ENCODE results near the gene CNMD. TPM values are rescaled to one million over a fixed set of nuclear protein-coding genes. Genes with fewer than 3 reads are reported as not detected.

CNMD gene
- total RNA-seq, 4 donors from 2014 or later, result not detected

DNA sequence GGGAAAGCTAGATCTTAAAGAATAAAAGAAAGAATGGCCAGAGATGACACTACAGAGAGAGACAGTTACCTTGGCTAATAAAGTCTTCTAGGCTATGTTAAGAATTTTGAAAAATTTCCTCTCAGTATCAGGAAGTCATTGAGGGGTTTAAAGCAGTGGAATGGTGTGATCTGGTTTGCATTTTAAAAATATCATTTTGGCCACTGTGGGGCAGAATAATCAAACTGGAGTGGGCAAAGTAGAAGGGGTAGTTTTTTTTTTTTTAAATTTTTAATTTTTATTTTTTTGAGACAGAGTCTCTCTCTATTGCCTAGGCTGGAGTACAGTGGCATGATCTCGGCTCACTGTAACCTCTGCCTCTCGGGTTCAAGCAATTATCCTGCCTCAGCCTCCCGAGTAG is 4.4 kb upstream of the CNMD start:
- H3K4me1 ChIP-seq, result peaks cover 0 to 5% (median 0%) of the 10 kb centered on the region in 4 donors

GRCh38 chr13:52743569-52743968 is 3.9 kb upstream of the CNMD start:
- Histone ChIP-seq H3K27ac (no peak overlapping the region), H3K27me3 (peaks cover 0 to 12% of the 10 kb centered on the region in 2 donors), H3K4me3 (no peak overlapping the region), H3K36me3 (no peaks in the 10 kb centered on the region), H3K4me1 (peaks cover 0 to 9% (median 0%) of the 10 kb centered on the region in 4 donors), H3K9me3 (no peaks in the 10 kb centered on the region)
- no peak for TF ChIP-seq CTCF (IDR thresholded peaks at IDR 0.05)
- no peak for TF ChIP-seq POLR2A (IDR thresholded peaks at IDR 0.05)
- DNase-seq, result no peak

More for the DNA sequence above, 4.4 kb upstream of the CNMD start:
- Histone ChIP-seq H3K36me3 (no peaks in the 10 kb centered on the region), H3K4me3 (no peak overlapping the region), H3K9me3 (no peaks in the 10 kb centered on the region), H3K27me3 (peaks cover 0 to 7% of the 10 kb centered on the region in 2 donors), H3K27ac (no peak overlapping the region)
- no peak for DNase-seq
- TF ChIP-seq CTCF (IDR thresholded peaks at IDR 0.05), result no peak
- no peak for TF ChIP-seq POLR2A (IDR thresholded peaks at IDR 0.05)

DNA sequence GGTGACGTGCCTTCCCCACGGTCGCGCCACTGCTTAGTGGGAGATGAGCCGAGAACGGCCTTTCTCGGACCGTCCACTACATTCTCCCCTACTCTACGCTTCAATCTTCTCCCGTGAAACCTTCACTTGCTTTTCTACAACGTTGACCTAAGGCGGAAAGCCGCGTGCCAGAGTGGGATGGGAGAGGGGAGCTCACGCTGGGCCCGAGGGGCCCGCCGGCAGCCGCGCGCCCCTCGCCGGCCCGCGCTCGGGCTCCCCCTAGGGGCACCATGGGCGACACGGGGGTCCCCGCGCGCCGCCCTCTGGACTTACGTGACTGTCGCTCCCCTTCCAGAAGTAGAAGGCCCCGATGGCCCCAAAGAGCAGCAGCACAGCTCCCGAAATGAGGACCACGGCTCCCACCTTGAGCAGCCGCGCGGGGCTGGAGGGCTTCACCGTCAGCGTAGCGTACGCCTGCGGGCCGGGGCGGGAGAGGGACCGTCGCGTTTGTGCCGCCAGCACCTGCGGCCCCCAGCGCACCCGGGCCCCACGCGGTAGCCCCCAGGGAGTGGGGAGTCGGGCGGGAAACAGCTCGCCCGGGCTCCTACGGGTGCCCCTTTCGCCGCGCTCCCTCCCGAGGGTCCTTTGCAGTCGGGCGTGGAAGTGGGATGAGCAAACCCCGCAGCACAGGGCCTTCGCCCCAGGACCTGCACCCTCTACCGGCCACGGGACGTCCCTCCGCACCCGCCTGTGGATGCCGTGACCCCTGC is 727 bp downstream of the CNMD start:
- TF ChIP-seq CTCF (IDR thresholded peaks at IDR 0.05) (no peak), POLR2A (IDR thresholded peaks at IDR 0.05) (no peak)

DNA sequence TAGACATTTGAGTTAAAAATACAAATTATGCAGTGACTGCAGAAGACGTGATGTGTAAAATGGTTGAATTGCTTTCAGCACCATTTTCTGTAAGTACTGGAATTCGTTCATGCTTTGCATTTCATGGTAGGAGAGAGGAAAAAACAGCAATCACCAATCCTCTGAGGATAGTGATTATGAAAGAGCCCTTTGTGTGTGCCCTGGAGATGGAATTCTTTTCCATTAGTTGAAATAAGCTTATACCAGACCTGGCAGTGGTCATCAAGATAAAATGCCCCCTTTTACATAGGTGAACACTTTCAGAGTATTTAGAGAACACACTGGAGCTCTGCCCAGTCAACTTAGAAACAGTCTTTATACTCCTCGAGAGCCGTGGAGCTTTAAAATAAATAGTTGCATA is 1.7 kb downstream of the CNMD start:
- no peak for DNase-seq
- Histone ChIP-seq H3K4me3 (no peak overlapping the region), H3K4me1 (peaks cover 0 to 10% (median 0%) of the 10 kb centered on the region in 4 donors), H3K27ac (no peak overlapping the region), H3K36me3 (no peaks in the 10 kb centered on the region), H3K9me3 (no peaks in the 10 kb centered on the region), H3K27me3 (peaks cover 0 to 14% of the 10 kb centered on the region in 2 donors)
- TF ChIP-seq CTCF (IDR thresholded peaks at IDR 0.05) (no peak), POLR2A (IDR thresholded peaks at IDR 0.05) (no peak)

More for the DNA sequence above, 727 bp downstream of the CNMD start:
- Histone ChIP-seq H3K27ac (no peak overlapping the region), H3K4me3 (peak overlapping the region in 3 of 4 donors; percentile 16 to 42 (median 38)), H3K27me3 (peaks cover 0 to 14% of the 10 kb centered on the region in 2 donors), H3K36me3 (no peaks in the 10 kb centered on the region), H3K4me1 (peaks cover 0 to 10% (median 0%) of the 10 kb centered on the region in 4 donors), H3K9me3 (no peaks in the 10 kb centered on the region)
- peak in 1 of 3 donors; percentile 46 for DNase-seq

DNA sequence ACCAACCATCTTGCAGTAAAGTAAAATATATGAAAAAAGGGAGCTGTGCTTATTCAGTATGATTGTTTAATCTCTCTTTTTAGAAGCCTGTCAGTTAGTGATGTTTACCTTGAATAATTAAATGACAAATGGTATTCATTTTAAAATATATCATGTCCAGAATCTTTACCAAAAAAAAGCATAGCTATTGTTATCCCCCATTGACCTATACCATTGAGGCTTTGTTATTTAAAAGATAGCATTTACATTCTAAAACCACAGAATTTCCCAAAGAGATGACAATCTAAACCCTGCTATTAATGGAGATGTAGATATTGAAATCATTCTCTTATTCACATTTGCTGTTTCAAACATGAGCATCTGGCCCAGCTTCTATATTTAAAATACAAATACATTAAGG is 2.2 kb downstream of the CNMD start:
- H3K27ac ChIP-seq, result no peak overlapping the region
- peaks cover 0 to 14% of the 10 kb centered on the region in 2 donors for H3K27me3 ChIP-seq
- H3K4me1 ChIP-seq, result peaks cover 0 to 10% (median 0%) of the 10 kb centered on the region in 4 donors
- no peaks in the 10 kb centered on the region for H3K36me3 ChIP-seq
- H3K4me3 ChIP-seq, result no peak overlapping the region
- no peak for TF ChIP-seq POLR2A (IDR thresholded peaks at IDR 0.05)
- no peak for TF ChIP-seq CTCF (IDR thresholded peaks at IDR 0.05)
- DNase-seq, result no peak
- no peaks in the 10 kb centered on the region for H3K9me3 ChIP-seq
